Endothelial cell (in vitro differentiated cells): Measurements from ENCODE around the gene SLC35B2. TPM values are rescaled to one million over a fixed set of nuclear protein-coding genes. Genes with fewer than 3 reads are reported as not detected.

Experiments
- DNase-seq: peaks from one replicate; pipeline ENCODE4 v3.0.0; 2021; ENCODE audit warnings: low spot score
- H3K27ac Mint-ChIP-seq: one replicate; pipeline ENCODE4 v1.8.0; 2021; ENCODE audit warnings: mixed read lengths, inconsistent platforms; ENCODE audit not compliant: unreplicated experiment
- H3K27me3 Mint-ChIP-seq: one replicate; pipeline ENCODE4 v1.8.0; 2021; ENCODE audit warnings: mild to moderate bottlenecking, moderate library complexity, mixed read lengths, inconsistent platforms; ENCODE audit not compliant: unreplicated experiment
- H3K36me3 Mint-ChIP-seq: one replicate; pipeline ENCODE4 v1.8.0; 2021; ENCODE audit warnings: mild to moderate bottlenecking, low read depth, mixed read lengths, inconsistent platforms; ENCODE audit not compliant: unreplicated experiment
- H3K4me1 Mint-ChIP-seq: one replicate; pipeline ENCODE4 v1.8.0; 2021; ENCODE audit warnings: mild to moderate bottlenecking, mixed read lengths, inconsistent platforms; ENCODE audit not compliant: unreplicated experiment
- H3K4me3 Mint-ChIP-seq: one replicate; pipeline ENCODE4 v1.8.0; 2021; ENCODE audit warnings: mild to moderate bottlenecking, mixed read lengths, inconsistent platforms; ENCODE audit not compliant: unreplicated experiment
- H3K9me3 Mint-ChIP-seq: one replicate; pipeline ENCODE4 v1.8.0; 2021; ENCODE audit warnings: mixed read lengths, inconsistent platforms; ENCODE audit not compliant: unreplicated experiment
- total RNA-seq: library from RNA; stranded (reverse); fragmentation: NEBNext Ultra II Directional; extraction: Animal tissue kit (Norgen Biotek cat#: 25700); gene quantifications from one replicate; pipeline ENCODE4 v1.2.1, GENCODE V29; 2021; ENCODE audit not compliant: unreplicated experiment
- TF ChIP-seq, protein P1 (sequence below): fragments of 200-600 bp; sonication (generic); IDR thresholded peaks from one replicate; pipeline ENCODE4 v1.5.0; 2021; ENCODE audit warnings: antibody characterized with exemption; ENCODE audit not compliant: unreplicated experiment

Gene SLC35B2
- total RNA-seq, 1 donor from 2014 or later: 31.8 TPM

DNA sequence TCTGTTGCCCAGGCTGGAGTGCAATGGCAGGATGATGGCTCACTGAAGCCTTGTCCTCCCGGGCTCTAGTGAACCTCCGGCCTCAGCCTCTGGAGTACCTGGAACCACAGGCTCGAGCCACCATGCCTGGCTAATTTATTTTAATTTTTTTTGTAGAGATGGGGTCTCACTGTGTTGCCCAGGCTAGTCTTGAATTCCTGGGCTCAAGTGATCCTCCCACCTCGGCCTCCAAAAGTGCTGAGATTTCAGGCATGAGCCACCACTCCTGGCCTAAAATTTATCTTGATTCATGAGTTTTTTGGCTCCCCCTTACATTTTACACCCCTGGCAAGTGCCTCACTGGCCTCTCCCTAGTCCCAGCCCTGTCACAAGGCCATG lies 36.4 kb downstream of the SLC35B2 start:
- H3K36me3 Mint-ChIP-seq: no peaks in the 10 kb centered on the region
- no peaks in the 10 kb centered on the region for H3K9me3 Mint-ChIP-seq
- H3K27ac Mint-ChIP-seq: no peak overlapping the region
- H3K4me1 Mint-ChIP-seq: peaks cover 60% of the 10 kb centered on the region
- no peak for DNase-seq
- peak overlapping the region; percentile 74 for H3K4me3 Mint-ChIP-seq
- peaks cover 4% of the 10 kb centered on the region for H3K27me3 Mint-ChIP-seq
- TF ChIP-seq, protein P1, sequence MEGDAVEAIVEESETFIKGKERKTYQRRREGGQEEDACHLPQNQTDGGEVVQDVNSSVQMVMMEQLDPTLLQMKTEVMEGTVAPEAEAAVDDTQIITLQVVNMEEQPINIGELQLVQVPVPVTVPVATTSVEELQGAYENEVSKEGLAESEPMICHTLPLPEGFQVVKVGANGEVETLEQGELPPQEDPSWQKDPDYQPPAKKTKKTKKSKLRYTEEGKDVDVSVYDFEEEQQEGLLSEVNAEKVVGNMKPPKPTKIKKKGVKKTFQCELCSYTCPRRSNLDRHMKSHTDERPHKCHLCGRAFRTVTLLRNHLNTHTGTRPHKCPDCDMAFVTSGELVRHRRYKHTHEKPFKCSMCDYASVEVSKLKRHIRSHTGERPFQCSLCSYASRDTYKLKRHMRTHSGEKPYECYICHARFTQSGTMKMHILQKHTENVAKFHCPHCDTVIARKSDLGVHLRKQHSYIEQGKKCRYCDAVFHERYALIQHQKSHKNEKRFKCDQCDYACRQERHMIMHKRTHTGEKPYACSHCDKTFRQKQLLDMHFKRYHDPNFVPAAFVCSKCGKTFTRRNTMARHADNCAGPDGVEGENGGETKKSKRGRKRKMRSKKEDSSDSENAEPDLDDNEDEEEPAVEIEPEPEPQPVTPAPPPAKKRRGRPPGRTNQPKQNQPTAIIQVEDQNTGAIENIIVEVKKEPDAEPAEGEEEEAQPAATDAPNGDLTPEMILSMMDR: no peak

DNA sequence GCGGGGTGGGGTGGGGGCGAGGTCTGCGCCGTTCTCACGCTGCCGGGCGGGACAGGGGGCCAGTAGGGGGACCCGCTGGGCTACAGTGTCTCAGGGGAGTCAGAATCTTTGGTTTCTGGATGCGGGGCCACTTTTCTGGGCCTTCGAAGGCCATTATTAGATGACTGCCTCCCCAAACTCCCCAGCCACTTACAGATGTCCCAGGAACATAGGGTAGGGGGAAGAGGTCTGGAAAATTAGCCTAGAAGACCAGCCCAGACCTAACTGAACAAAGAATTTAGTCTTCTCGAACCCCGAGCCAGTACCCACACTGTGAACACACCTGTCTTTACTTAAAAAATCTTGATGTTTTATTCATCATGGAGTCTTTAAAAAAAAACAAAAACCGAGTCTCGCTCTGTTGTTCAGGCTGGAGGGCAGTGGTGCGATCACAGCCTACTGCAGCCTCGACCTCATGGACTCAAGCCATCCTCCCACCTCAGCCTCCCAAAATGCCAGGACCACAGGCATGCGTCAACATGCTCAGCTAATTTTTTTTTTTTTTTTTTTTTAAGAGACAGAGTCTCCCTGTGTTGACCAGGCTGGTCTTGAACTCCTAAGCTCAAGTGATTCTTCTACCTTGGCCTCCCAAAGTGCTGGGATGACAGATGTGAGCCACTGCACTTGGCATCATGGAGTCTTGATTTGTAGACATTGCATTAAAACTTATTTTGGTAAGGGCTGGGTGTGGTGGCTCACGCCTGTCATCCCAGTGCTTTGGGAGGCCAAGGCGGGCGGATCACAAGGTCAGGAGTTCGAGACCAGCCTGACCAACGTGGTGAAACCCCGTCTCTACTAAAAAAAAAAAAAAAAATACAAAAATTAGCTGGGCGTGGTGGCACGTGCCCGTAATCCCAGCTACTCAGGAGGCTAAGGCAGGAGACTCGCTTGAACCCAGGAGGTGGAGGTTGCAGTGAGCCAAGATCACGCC lies 37.2 kb downstream of the SLC35B2 start:
- Mint-ChIP-seq H3K4me1 (peaks cover 54% of the 10 kb centered on the region), H3K27me3 (peaks cover 4% of the 10 kb centered on the region), H3K4me3 (peak overlapping the region; percentile 81), H3K36me3 (no peaks in the 10 kb centered on the region), H3K9me3 (no peaks in the 10 kb centered on the region), H3K27ac (no peak overlapping the region)
- no peak for DNase-seq
- TF ChIP-seq, protein P1: no peak

DNA sequence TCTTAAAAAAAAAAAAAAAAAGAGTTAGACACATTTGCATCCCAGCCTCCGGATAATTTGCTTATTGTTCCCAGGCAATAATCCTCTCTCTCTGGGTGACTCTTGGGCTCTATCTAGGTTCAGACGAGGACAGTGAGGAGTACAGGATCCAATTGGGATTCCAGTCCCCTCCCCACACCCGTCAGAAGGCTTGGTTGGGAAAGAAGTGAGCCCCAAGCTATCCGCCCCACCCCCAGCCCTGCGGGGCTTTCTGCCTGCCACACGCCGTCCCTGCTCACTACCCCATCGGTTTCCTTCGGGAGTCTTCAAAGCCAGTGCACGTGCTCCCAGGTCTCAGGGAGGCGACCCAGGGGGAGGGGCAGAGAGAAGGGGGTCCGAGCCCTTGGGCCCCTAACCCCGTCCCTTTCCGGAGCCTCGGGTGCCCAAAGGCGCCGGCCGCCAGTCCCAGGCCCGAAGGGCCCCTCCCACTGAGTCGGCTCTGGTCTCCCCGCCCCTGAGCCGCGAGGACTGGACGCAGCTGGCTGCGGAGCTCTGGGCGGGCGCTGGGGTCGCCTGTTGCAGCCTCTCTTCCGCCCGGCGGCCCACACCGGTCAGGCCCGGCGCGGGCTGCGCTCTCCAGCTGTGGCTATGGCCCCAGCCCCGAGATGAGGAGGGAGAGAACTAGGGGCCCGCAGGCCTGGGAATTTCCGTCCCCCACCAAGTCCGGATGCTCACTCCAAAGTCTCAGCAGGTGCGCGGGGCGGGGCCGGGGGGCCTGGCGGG lies 38.1 kb downstream of the SLC35B2 start:
- peaks cover 46% of the 10 kb centered on the region for H3K4me1 Mint-ChIP-seq
- H3K36me3 Mint-ChIP-seq: no peaks in the 10 kb centered on the region
- peak overlapping the region; percentile 87 for H3K27ac Mint-ChIP-seq
- TF ChIP-seq, protein P1: no peak
- no peaks in the 10 kb centered on the region for H3K9me3 Mint-ChIP-seq
- peaks cover 4% of the 10 kb centered on the region for H3K27me3 Mint-ChIP-seq
- DNase-seq: peak; percentile 88
- H3K4me3 Mint-ChIP-seq: peak overlapping the region; percentile 85

DNA sequence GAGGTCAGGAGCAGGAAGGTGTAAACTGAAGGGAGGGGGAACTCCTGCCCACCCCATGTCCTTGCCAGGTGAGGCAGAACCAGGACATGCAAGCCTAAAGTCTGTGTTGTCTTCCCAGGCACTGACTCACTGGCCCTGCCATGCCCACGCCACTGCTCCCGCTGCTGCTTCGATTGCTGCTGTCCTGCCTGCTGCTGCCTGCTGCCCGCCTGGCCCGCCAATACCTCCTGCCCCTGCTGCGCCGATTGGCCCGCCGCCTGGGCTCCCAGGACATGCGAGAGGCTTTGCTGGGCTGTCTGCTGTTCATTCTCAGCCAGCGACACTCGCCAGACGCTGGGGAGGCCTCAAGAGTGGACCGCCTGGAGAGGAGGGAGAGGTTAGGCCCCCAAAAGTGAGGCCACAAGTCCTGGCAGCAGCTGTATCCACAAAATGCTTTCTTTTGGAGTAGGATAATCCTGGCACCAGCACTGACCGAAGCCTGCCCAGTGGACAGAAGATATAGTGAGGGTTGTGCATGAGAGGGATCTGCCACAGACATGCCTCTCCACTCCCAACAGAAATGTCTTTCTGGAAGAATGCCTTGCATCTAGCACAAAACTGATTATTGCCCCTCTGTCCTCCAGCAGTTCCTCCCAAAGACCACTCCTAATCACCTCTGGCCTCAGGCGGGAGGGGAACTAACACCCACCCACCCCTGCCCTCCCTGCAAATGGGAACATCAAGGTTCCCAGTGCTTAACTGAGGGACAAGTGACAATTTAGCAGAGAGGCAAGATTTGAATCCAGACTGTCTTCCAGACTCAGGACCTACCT lies 39.8 kb downstream of the SLC35B2 start:
- Mint-ChIP-seq H3K4me1 (peaks cover 36% of the 10 kb centered on the region), H3K36me3 (no peaks in the 10 kb centered on the region), H3K4me3 (no peak overlapping the region), H3K27me3 (peaks cover 4% of the 10 kb centered on the region), H3K9me3 (no peaks in the 10 kb centered on the region), H3K27ac (no peak overlapping the region)
- DNase-seq: no peak
- TF ChIP-seq, protein P1: no peak
